NCI-H146 (cell line): Measurements from ENCODE around the gene PHC2.

Source experiments
- DNase-seq: peaks from one replicate; lab custom pipeline; 2025; lab: John Stamatoyannopoulos, UW

Gene PHC2

GRCh38 chr1:33331444-33332356 is 99.2 kb downstream of the PHC2 start:
- no peak for DNase-seq

DNA sequence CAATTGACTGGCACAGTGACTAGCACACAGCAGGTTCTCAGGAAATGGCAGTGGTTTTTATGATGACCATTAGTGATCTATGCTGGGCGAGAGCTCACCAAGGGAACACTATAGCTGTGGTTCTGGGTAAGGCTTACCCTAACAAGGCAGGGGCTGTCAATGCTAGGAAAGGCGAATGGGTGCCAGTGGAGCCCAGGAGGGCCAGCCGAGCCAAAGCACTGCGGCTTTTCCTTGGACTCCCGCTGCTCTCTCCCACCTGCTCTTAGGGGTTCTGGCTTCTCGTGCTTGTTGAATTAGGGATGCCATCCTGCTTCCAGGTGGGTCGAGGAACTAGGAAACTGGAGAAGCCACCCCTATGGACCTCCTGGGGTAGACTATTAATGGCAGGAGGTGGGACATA is 100.0 kb downstream of the PHC2 start:
- DNase-seq: no peak

DNA sequence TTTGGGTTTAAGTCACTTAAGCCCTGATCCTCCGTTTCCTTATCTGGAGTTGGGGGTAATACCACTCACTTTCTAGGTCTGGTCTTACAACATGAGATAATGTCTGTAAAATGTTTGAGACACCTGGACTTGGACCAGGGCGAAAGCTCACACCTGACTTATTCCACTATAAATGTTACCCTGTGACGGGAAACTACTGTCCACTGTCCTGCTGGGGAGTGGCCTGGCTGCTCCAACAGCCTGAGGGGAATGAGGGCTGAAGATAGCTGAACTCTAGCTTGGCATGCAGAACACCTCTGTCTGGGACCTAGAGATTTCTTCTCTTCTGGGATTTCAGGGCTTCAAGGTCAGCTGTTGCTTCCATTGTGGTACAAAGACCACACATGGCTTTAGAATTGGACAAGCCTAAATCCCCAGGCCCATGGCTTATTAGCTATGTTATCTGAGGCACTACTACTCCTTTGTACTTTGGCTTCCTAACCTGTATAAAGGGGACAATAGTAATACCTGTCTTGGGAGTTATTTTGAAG is 100.5 kb downstream of the PHC2 start:
- DNase-seq: no peak

GRCh38 chr1:33329600-33330305 is 101.1 kb downstream of the PHC2 start:
- DNase-seq: no peak

GRCh38 chr1:33328817-33329216 is 102.1 kb downstream of the PHC2 start:
- DNase-seq: no peak

DNA sequence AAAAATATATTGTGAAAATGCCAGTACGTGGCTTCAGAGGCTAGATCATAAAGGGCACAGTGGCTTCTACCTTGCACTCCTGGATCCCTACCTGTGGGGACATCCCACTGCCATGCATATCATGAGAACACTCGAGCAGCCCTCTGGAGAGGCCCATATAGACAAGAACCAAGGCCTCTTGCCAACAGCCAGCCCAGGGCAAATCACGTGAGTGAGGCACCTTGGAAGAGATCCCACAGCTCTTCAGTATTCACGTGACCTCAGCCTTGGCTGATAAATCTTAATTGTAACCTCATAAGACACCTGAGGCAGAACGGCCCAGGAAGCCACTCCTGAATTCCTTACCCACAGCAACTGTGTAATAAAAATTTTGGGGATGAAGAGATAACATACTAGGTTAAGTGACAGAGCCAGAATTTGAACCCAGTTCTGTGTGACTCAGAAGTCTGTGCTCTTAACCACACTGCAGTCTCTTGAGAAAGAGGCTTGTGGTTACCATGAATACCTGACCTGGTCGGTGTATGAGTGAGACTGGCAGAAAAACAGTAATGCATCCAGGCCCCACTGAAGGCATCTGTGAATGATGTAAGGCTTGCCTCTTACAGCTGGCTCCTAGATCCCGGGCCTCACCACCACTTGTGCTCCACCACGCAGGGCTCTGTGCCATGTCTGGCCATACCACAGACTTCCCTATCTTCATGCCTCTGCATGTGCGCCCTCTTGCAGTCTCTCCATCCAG is 103.1 kb downstream of the PHC2 start:
- DNase-seq: no peak

DNA sequence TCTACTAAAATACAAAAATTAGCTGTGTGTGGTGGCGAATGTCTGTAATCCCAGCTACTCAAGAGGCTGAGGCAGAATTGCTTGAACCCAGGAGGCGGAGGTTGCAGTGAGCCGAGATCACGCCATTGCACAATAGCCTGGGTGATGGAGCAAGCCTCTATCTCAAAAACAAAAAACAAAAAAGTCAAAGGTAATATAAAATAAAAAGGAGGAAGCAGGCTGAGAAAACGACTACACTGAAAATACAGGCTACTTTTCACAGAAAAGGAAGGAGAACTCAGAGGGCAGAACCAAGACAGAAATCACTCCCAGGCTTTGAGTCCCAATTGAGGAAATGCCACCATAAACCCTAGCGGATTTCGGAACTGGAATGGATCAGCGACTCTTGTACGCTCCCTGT is 104.1 kb downstream of the PHC2 start:
- DNase-seq: no peak

DNA sequence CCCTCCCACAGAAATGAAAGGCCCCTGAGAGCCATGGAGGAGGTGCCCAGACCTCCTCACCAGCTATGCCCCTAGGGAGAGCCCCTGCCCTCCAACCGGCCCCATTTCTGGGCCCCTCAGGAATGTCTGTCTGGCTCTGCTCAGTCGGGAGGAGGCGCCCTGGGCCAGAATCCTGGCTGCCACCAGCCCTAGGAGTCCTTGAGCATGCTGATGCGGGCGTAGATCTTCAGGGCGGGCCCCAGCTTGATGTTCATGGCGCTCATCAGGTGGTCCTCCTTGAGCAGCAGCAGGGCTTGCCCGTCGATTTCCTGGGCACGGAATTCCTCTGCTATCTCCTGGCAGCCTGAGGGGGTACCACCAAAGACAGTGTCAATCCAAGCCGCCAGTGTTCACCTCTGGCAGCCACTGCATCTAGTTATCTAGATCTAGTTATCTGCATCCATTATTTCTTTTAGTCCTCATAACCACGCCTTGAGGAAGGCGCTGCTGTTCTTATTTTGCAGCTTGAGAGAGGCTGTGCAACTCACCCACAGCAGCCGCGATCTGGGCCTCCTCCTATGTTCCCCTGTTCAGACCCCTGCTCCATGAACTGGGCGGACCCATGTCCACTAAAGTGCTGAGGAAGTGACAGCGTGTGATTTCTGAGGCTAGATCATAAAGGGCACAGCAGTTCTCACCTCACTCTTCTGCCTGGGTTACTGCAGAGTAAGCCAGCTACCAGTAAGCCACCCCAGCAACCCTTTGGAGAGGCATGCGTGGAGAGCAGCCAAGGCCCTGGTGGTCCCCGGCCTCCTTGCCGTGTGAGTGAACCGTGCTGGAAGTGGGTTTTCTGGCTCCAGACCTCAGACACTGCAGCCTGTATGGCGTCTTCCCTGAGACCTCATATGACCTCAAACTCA is 106.0 kb downstream of the PHC2 start:
- DNase-seq: no peak

- DNase-seq: no peak
Measured at GRCh38 chr1:33323663-33324477, 107.0 kb downstream of the PHC2 start.

- no peak for DNase-seq
Measured at GRCh38 chr1:33322870-33323585, 107.9 kb downstream of the PHC2 start.

GRCh38 chr1:33322109-33322508 is 108.8 kb downstream of the PHC2 start:
- no peak for DNase-seq

DNA sequence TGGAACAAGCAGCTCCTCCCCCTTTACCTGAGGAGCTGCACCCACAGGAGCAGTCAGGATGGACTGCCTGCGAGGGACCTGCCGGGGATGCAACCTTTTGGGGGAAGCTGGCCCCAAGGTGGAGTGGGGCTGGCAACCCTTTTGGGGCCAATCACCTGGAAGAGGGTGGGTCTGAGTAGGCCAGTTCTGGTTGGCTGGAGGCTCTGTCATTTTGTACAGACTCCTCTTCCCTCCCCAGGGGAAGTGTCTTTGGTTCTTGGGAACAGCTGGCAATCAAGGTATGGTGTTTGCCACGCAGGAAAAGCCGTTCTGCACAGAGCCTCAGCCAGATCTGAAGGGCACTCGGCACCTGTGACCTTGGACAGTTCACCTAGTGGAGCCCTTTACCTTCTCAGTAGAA is 109.7 kb downstream of the PHC2 start:
- DNase-seq: no peak

DNA sequence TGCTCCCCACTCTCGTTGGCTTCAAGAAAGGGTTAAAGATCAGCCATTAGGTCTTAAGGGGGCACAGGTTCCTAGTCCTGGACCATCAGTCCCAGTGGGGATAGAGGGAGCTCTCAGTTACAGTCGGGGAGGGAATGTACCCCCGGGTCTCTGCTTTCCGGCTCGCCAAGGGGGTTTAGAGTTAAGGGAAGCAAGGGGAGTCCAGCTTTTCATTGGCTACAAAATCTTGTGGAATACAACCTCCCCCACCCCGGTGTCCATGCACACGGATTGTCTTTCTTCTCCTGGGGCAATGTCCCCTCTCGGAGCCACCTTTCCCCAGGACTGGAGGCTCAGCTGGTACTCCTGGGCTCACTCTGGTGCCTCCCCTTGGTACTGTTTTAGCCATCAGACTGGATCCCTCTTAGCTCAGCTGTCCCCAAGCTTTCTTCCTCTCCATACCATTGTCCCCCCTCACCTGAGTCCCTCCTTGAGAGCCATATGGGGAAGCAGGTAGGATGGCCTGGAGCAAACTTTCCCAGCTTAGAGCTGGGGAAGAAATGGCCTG is 110.2 kb downstream of the PHC2 start, which contains the start of gene A3GALT2:
Gene A3GALT2, minus strand, starts transcription at position 480 of the 547 bp plus-strand sequence. Its CDS starts 0 bp downstream, at position 480.
- no peak for DNase-seq

GRCh38 chr1:33319949-33320618 is 110.8 kb downstream of the PHC2 start:
- no peak for DNase-seq

DNA sequence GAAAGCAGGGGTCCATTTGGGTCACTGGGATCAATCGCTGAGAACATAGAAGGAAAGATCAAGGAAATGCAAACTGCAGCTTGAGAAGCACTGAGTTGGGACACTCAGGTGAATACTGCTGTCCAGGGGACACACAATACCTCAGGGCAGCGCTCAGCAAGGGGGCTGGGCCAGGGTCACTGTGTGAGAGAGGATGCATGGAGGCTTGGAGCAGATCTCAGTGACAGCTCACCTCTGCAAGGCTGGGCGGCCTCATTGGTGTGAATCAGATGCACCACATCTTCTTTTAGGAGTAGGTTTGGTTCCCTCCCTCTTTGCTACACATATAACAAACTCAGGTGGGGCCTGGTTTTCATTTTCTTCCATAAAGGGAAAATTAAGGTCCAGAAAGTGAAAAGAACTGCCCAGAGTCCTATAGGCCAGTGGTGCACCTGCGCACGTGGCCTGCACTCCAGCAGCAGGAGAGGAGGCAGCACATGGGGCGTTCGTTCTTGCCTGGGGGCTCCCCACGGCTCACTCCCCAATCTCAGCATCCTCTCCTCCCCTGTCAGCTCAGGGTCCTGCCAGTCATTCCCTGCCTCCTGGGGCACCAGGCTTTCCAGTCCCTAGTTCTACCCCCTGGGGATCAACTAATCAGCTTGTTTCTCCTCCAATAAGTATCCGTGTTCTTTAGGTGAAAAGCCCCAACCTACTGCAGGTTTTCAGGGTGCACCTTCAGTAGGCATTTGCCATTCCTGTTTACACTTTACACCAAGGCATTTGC is 111.5 kb downstream of the PHC2 start:
- DNase-seq: no peak

GRCh38 chr1:33317946-33318345 is 112.9 kb downstream of the PHC2 start:
- DNase-seq: no peak

DNA sequence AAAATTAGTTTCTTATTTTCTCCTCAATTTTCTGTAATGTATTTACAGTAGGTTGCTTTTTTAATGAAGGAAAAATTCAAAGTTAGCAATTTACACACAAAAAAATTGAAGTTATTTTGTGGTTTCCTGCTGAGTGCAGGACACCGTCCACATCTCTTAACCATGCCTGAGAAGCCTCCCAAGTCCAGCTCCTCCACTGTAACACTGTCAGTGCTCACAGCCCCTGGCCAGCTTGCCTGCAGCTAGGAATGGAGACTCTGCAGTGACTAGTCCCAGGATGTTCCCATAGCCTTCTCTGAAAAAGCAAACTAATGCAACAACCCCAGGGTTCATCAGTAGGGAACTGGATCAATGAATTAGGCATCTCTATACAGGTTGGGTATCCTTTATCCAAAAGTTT is 113.5 kb downstream of the PHC2 start:
- no peak for DNase-seq

GRCh38 chr1:33316601-33317000 is 114.3 kb downstream of the PHC2 start:
- DNase-seq: no peak
